ENCODE measurements around the gene USP17L5. TPM values are rescaled to one million over a fixed set of nuclear protein-coding genes. Genes with fewer than 3 reads are reported as not detected.
"Not testable (repeated sequence)": the region's sequence is repeated elsewhere in the genome, so short reads cannot be mapped to it uniquely, and the experiment has no call there.

The USP17L5 gene, protein sequence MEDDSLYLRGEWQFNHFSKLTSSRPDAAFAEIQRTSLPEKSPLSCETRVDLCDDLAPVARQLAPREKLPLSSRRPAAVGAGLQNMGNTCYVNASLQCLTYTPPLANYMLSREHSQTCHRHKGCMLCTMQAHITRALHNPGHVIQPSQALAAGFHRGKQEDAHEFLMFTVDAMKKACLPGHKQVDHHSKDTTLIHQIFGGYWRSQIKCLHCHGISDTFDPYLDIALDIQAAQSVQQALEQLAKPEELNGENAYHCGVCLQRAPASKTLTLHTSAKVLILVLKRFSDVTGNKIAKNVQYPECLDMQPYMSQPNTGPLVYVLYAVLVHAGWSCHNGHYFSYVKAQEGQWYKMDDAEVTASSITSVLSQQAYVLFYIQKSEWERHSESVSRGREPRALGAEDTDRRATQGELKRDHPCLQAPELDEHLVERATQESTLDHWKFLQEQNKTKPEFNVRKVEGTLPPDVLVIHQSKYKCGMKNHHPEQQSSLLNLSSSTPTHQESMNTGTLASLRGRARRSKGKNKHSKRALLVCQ
- total RNA-seq (not detected), total RNA-seq (0 to 0.11 (median 0) reads per million in 172 experiments)
- not detected for polyA plus RNA-seq (2013, experiment 1 of 2)
- polyA plus RNA-seq (2013, experiment 2 of 2) = not detected

DNA sequence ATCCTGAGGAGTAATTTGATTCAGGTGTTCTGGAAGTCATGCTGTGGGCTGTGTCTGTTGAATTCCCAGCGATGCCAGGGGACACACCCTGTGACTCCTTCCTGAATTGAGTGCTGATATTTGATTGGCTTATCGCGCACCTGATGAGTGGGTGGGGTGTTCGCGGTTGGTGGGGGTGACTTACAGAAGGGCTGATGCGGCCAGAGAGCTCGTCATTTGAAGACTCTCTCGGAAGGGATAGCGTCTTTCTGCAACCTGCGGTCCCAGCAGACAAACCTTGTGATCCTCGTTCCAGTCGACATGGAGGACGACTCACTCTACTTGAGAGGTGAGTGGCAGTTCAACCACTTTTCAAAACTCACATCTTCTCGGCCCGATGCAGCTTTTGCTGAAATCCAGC is at the start of gene USP17L5:
Gene USP17L5 (plus strand): TSS at position 301 of the 400 bp plus-strand sequence. CDS start 0 bp downstream, at position 301.
- POLR2A ChIA-PET; ATAC-seq (ENCODE audit: poor library complexity): not testable (repeated sequence)

DNA sequence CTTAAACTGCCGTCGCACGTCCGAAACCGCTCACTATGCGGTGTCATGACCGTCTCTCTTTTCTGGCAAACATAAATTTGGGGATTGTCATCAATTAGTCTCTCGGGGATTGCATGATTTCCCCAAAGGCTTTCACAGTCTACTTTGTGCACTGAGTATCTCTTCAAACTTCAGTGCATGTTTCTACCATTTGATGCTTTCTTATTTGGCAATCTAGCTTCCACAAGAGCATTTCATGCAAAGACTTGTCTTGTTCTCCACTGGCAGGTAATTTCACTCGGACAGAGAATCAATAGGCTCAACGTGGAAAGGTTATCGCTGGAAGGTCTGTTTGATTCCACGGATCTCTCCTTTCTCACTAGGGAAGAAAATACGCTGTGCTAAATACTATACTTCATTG is 15.0 kb upstream of the USP17L5 start:
- H3K4me3 Mint-ChIP-seq; H3K9me3 Mint-ChIP-seq; H3K4me3 ChIP-seq (ENCODE audit: low read length); H3K36me3 Mint-ChIP-seq (ENCODE audit: low read depth); H3K27ac Mint-ChIP-seq; H3K36me3 ChIP-seq (ENCODE audit: insufficient read depth, low read length); CTCF ChIA-PET; ATAC-seq (ENCODE audit: poor library complexity); intact Hi-C loops (cut with DNase I, micrococcal nuclease); H3K27ac ChIP-seq (ENCODE audit: low read depth in 1 of 2, low read length in 2 of 2); H3K9me3 ChIP-seq (ENCODE audit: control insufficient read depth in 1 of 2, insufficient read depth in 1 of 2, low read length in 2 of 2); H3K4me1 Mint-ChIP-seq (ENCODE audit: low read depth); POLR2A ChIA-PET; H3K27me3 ChIP-seq (ENCODE audit: control insufficient read depth in 1 of 2, insufficient read depth in 2 of 2, low read length in 2 of 2); DNase-seq; H3K27me3 Mint-ChIP-seq; H3K4me1 ChIP-seq (ENCODE audit: insufficient read depth, low read length): not testable (repeated sequence)

More for the DNA sequence above, at the start of gene USP17L5:
- H3K9me3 ChIP-seq (ENCODE audit: control insufficient read depth in 1 of 2, insufficient read depth in 1 of 2, low read length in 2 of 2); H3K27ac Mint-ChIP-seq; H3K4me3 Mint-ChIP-seq; H3K27me3 Mint-ChIP-seq; DNase-seq; intact Hi-C loops (cut with DNase I, micrococcal nuclease); H3K9me3 Mint-ChIP-seq; H3K4me3 ChIP-seq (ENCODE audit: low read length); CTCF ChIA-PET; H3K36me3 ChIP-seq (ENCODE audit: insufficient read depth, low read length); H3K27ac ChIP-seq (ENCODE audit: low read depth in 1 of 2, low read length in 2 of 2); H3K36me3 Mint-ChIP-seq (ENCODE audit: low read depth); H3K4me1 Mint-ChIP-seq (ENCODE audit: low read depth); H3K27me3 ChIP-seq (ENCODE audit: control insufficient read depth in 1 of 2, insufficient read depth in 2 of 2, low read length in 2 of 2); H3K4me1 ChIP-seq (ENCODE audit: insufficient read depth, low read length): not testable (repeated sequence)

DNA sequence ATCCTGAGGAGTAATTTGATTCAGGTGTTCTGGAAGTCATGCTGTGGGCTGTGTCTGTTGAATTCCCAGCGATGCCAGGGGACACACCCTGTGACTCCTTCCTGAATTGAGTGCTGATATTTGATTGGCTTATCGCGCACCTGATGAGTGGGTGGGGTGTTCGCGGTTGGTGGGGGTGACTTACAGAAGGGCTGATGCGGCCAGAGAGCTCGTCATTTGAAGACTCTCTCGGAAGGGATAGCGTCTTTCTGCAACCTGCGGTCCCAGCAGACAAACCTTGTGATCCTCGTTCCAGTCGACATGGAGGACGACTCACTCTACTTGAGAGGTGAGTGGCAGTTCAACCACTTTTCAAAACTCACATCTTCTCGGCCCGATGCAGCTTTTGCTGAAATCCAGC is 14.3 kb upstream of the USP17L5 start, which contains the start of gene USP17L24:
Gene USP17L24 (plus strand): TSS at position 301 of the 400 bp plus-strand sequence. CDS start 0 bp downstream, at position 301.
- H3K4me1 ChIP-seq (ENCODE audit: insufficient read depth, low read length); H3K4me1 Mint-ChIP-seq (ENCODE audit: low read depth); ATAC-seq (ENCODE audit: poor library complexity); H3K4me3 ChIP-seq (ENCODE audit: low read length); DNase-seq; H3K27ac ChIP-seq (ENCODE audit: low read depth in 1 of 2, low read length in 2 of 2); H3K36me3 ChIP-seq (ENCODE audit: insufficient read depth, low read length); H3K9me3 Mint-ChIP-seq; H3K27me3 ChIP-seq (ENCODE audit: control insufficient read depth in 1 of 2, insufficient read depth in 2 of 2, low read length in 2 of 2); CTCF ChIA-PET; H3K27ac Mint-ChIP-seq; POLR2A ChIA-PET; H3K9me3 ChIP-seq (ENCODE audit: control insufficient read depth in 1 of 2, insufficient read depth in 1 of 2, low read length in 2 of 2); H3K27me3 Mint-ChIP-seq; intact Hi-C loops (cut with DNase I, micrococcal nuclease); H3K36me3 Mint-ChIP-seq (ENCODE audit: low read depth); H3K4me3 Mint-ChIP-seq: not testable (repeated sequence)

DNA sequence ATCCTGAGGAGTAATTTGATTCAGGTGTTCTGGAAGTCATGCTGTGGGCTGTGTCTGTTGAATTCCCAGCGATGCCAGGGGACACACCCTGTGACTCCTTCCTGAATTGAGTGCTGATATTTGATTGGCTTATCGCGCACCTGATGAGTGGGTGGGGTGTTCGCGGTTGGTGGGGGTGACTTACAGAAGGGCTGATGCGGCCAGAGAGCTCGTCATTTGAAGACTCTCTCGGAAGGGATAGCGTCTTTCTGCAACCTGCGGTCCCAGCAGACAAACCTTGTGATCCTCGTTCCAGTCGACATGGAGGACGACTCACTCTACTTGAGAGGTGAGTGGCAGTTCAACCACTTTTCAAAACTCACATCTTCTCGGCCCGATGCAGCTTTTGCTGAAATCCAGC is 9.6 kb upstream of the USP17L5 start, which contains the start of gene USP17L25:
Gene USP17L25 (plus strand): TSS at position 301 of the 400 bp plus-strand sequence. CDS start 0 bp downstream, at position 301.
- H3K4me1 Mint-ChIP-seq (ENCODE audit: low read depth); H3K27me3 ChIP-seq (ENCODE audit: control insufficient read depth in 1 of 2, insufficient read depth in 2 of 2, low read length in 2 of 2); DNase-seq; H3K27ac ChIP-seq (ENCODE audit: low read depth in 1 of 2, low read length in 2 of 2); POLR2A ChIA-PET; H3K36me3 ChIP-seq (ENCODE audit: insufficient read depth, low read length); H3K4me1 ChIP-seq (ENCODE audit: insufficient read depth, low read length); H3K36me3 Mint-ChIP-seq (ENCODE audit: low read depth); CTCF ChIA-PET; H3K4me3 Mint-ChIP-seq; H3K27ac Mint-ChIP-seq; H3K9me3 ChIP-seq (ENCODE audit: control insufficient read depth in 1 of 2, insufficient read depth in 1 of 2, low read length in 2 of 2); H3K9me3 Mint-ChIP-seq; H3K27me3 Mint-ChIP-seq; intact Hi-C loops (cut with DNase I, micrococcal nuclease); ATAC-seq (ENCODE audit: poor library complexity); H3K4me3 ChIP-seq (ENCODE audit: low read length): not testable (repeated sequence)

DNA sequence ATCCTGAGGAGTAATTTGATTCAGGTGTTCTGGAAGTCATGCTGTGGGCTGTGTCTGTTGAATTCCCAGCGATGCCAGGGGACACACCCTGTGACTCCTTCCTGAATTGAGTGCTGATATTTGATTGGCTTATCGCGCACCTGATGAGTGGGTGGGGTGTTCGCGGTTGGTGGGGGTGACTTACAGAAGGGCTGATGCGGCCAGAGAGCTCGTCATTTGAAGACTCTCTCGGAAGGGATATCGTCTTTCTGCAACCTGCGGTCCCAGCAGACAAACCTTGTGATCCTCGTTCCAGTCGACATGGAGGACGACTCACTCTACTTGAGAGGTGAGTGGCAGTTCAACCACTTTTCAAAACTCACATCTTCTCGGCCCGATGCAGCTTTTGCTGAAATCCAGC is 4.8 kb upstream of the USP17L5 start, which contains the start of gene USP17L26:
Gene USP17L26 (plus strand): TSS at position 301 of the 400 bp plus-strand sequence. CDS start 0 bp downstream, at position 301.
- H3K9me3 ChIP-seq (ENCODE audit: control insufficient read depth in 1 of 2, insufficient read depth in 1 of 2, low read length in 2 of 2); H3K27me3 ChIP-seq (ENCODE audit: control insufficient read depth in 1 of 2, insufficient read depth in 2 of 2, low read length in 2 of 2); H3K4me1 ChIP-seq (ENCODE audit: insufficient read depth, low read length); DNase-seq; ATAC-seq (ENCODE audit: poor library complexity); H3K4me3 Mint-ChIP-seq; H3K27ac ChIP-seq (ENCODE audit: low read depth in 1 of 2, low read length in 2 of 2); H3K27ac Mint-ChIP-seq; H3K36me3 Mint-ChIP-seq (ENCODE audit: low read depth); H3K9me3 Mint-ChIP-seq; CTCF ChIA-PET; H3K4me3 ChIP-seq (ENCODE audit: low read length); POLR2A ChIA-PET; H3K27me3 Mint-ChIP-seq; H3K36me3 ChIP-seq (ENCODE audit: insufficient read depth, low read length); intact Hi-C loops (cut with DNase I, micrococcal nuclease); H3K4me1 Mint-ChIP-seq (ENCODE audit: low read depth): not testable (repeated sequence)

DNA sequence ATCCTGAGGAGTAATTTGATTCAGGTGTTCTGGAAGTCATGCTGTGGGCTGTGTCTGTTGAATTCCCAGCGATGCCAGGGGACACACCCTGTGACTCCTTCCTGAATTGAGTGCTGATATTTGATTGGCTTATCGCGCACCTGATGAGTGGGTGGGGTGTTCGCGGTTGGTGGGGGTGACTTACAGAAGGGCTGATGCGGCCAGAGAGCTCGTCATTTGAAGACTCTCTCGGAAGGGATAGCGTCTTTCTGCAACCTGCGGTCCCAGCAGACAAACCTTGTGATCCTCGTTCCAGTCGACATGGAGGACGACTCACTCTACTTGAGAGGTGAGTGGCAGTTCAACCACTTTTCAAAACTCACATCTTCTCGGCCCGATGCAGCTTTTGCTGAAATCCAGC is 4.6 kb downstream of the USP17L5 start, which contains the start of gene USP17L27:
Gene USP17L27 (plus strand): TSS at position 301 of the 400 bp plus-strand sequence. CDS start 0 bp downstream, at position 301.
- H3K9me3 Mint-ChIP-seq; H3K4me1 Mint-ChIP-seq (ENCODE audit: low read depth); H3K4me3 Mint-ChIP-seq; H3K27ac ChIP-seq (ENCODE audit: low read depth in 1 of 2, low read length in 2 of 2); H3K36me3 Mint-ChIP-seq (ENCODE audit: low read depth); H3K27me3 ChIP-seq (ENCODE audit: control insufficient read depth in 1 of 2, insufficient read depth in 2 of 2, low read length in 2 of 2); H3K27ac Mint-ChIP-seq; DNase-seq; H3K27me3 Mint-ChIP-seq; H3K4me1 ChIP-seq (ENCODE audit: insufficient read depth, low read length); CTCF ChIA-PET; ATAC-seq (ENCODE audit: poor library complexity); H3K4me3 ChIP-seq (ENCODE audit: low read length); intact Hi-C loops (cut with DNase I, micrococcal nuclease); POLR2A ChIA-PET; H3K36me3 ChIP-seq (ENCODE audit: insufficient read depth, low read length); H3K9me3 ChIP-seq (ENCODE audit: control insufficient read depth in 1 of 2, insufficient read depth in 1 of 2, low read length in 2 of 2): not testable (repeated sequence)

DNA sequence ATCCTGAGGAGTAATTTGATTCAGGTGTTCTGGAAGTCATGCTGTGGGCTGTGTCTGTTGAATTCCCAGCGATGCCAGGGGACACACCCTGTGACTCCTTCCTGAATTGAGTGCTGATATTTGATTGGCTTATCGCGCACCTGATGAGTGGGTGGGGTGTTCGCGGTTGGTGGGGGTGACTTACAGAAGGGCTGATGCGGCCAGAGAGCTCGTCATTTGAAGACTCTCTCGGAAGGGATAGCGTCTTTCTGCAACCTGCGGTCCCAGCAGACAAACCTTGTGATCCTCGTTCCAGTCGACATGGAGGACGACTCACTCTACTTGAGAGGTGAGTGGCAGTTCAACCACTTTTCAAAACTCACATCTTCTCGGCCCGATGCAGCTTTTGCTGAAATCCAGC is 9.4 kb downstream of the USP17L5 start, which contains the start of gene USP17L28:
Gene USP17L28 (plus strand): TSS at position 301 of the 400 bp plus-strand sequence. CDS start 0 bp downstream, at position 301.
- H3K4me1 ChIP-seq (ENCODE audit: insufficient read depth, low read length); H3K27ac Mint-ChIP-seq; intact Hi-C loops (cut with DNase I, micrococcal nuclease); H3K27ac ChIP-seq (ENCODE audit: low read depth in 1 of 2, low read length in 2 of 2); H3K4me3 ChIP-seq (ENCODE audit: low read length); H3K4me3 Mint-ChIP-seq; POLR2A ChIA-PET; H3K36me3 Mint-ChIP-seq (ENCODE audit: low read depth); H3K9me3 ChIP-seq (ENCODE audit: control insufficient read depth in 1 of 2, insufficient read depth in 1 of 2, low read length in 2 of 2); H3K27me3 ChIP-seq (ENCODE audit: control insufficient read depth in 1 of 2, insufficient read depth in 2 of 2, low read length in 2 of 2); H3K27me3 Mint-ChIP-seq; H3K4me1 Mint-ChIP-seq (ENCODE audit: low read depth); H3K36me3 ChIP-seq (ENCODE audit: insufficient read depth, low read length); CTCF ChIA-PET; DNase-seq; ATAC-seq (ENCODE audit: poor library complexity); H3K9me3 Mint-ChIP-seq: not testable (repeated sequence)
